T-helper 17 cell (primary cell): ENCODE data around the gene IFNL3. TPM values are rescaled to one million over a fixed set of nuclear protein-coding genes. Genes with fewer than 3 reads are reported as not detected.
"Not testable (repeated sequence)": the region's sequence is repeated elsewhere in the genome, so short reads cannot be mapped to it uniquely, and the experiment has no call there.

Experiments used
- ATAC-seq: fragments of 150-1000 bp; cut with Tn5 transposase; 2 replicates; pipeline ENCODE4 v1.10.0; 2021; ENCODE audit warnings: mild to moderate bottlenecking, moderate library complexity
- DNase-seq, 3 donors: peaks; one replicate each; pipeline versions ENCODE4 v3.0.0 to v3.0.0-alpha.2; 2020 to 2021
- H3K9me3 ChIP-seq: one replicate; pipeline ENCODE4 v1.7.0; 2013; ENCODE audit warnings: low read length, mild to moderate bottlenecking; ENCODE audit not compliant: control insufficient read depth, poor library complexity, severe bottlenecking
- H3K27ac Mint-ChIP-seq: one replicate; pipeline ENCODE4 v1.8.0; 2022; ENCODE audit warnings: mild to moderate bottlenecking, moderate library complexity, mixed read lengths
- H3K27me3 Mint-ChIP-seq: one replicate; pipeline ENCODE4 v1.8.0; 2022; ENCODE audit warnings: mixed read lengths
- H3K36me3 Mint-ChIP-seq: one replicate; pipeline ENCODE4 v1.8.0; 2022; ENCODE audit warnings: low read depth, mixed read lengths
- H3K4me1 Mint-ChIP-seq: one replicate; pipeline ENCODE4 v1.8.0; 2022; ENCODE audit warnings: mild to moderate bottlenecking, mixed read lengths
- H3K4me3 Mint-ChIP-seq: one replicate; pipeline ENCODE4 v1.8.0; 2022; ENCODE audit warnings: mild to moderate bottlenecking, moderate library complexity, mixed read lengths
- total RNA-seq, 4 donors: library from RNA in 2 of 4; stranded (reverse) in 2 of 4; gene quantifications; one replicate each; pipeline ENCODE4 v1.2.3 and lab custom pipeline; 2022 to 2026

IFNL3 gene
- total RNA-seq, 2 donors from 2014 or later = not detected

DNA sequence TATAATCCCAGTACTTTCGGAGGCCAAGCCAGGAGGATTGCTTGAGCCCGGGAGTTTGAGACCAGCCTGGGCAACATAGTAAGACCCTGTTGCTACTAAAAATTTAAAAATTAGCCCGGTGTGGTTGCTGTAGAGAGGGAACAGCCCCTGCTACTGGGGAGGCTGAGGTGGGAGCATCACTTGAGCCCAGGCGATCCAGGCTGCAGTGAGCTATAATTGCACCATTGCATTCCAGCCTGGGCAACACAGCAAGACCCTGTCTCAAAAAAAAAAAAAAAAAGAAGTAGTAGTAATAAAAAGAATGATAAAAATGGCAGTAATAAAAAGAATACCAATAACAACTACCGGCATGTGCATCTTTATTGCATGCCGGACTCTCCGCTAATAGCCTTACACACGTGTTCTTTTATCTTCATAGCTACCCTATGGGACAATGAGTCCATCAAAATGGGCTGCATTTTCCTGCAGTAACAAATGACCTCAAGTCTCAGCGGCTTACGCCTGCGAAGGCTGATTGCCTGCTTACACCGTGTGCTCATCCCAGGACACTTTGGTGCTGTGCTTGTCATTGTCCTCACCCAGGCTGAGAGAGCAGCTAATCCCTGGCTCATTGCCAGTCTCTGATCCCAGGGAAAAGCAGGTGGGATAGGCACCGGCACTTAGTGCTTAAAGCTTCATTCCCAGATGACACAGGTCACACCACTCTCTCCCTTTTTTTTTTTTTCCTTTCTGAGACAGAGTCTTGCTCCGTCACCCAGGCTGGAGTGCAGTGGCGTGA is 26.4 kb downstream of the IFNL3 start:
- no peaks in the 10 kb centered on the region for H3K9me3 ChIP-seq
- no peak for ATAC-seq
- H3K36me3 Mint-ChIP-seq = peaks cover 5% of the 10 kb centered on the region
- peaks cover 6% of the 10 kb centered on the region for H3K4me1 Mint-ChIP-seq
- H3K4me3 Mint-ChIP-seq = no peak overlapping the region
- no peak overlapping the region for H3K27ac Mint-ChIP-seq
- peaks cover 38% of the 10 kb centered on the region for H3K27me3 Mint-ChIP-seq
- DNase-seq = no peak

GRCh38 chr19:39217094-39217493 is 27.7 kb downstream of the IFNL3 start:
- no peak overlapping the region for H3K4me3 Mint-ChIP-seq
- peak overlapping the region; percentile 63 for H3K27ac Mint-ChIP-seq
- peaks cover 4% of the 10 kb centered on the region for H3K36me3 Mint-ChIP-seq
- H3K4me1 Mint-ChIP-seq = peaks cover 6% of the 10 kb centered on the region
- no peaks in the 10 kb centered on the region for H3K9me3 ChIP-seq
- ATAC-seq = no peak
- H3K27me3 Mint-ChIP-seq = peaks cover 32% of the 10 kb centered on the region
- no peak for DNase-seq

GRCh38 chr19:39215323-39215722 is 29.5 kb downstream of the IFNL3 start:
- not testable (repeated sequence) for H3K4me1 Mint-ChIP-seq, ATAC-seq, H3K27ac Mint-ChIP-seq, H3K9me3 ChIP-seq, DNase-seq, H3K36me3 Mint-ChIP-seq, H3K4me3 Mint-ChIP-seq
- peaks cover 18% of the 10 kb centered on the region for H3K27me3 Mint-ChIP-seq

- H3K4me3 Mint-ChIP-seq = no peak overlapping the region
- no peaks in the 10 kb centered on the region for H3K9me3 ChIP-seq
- H3K27me3 Mint-ChIP-seq = peaks cover 9% of the 10 kb centered on the region
- peaks cover 6% of the 10 kb centered on the region for H3K4me1 Mint-ChIP-seq
- H3K36me3 Mint-ChIP-seq = no peaks in the 10 kb centered on the region
- no peak overlapping the region for H3K27ac Mint-ChIP-seq
- ATAC-seq (peak; percentile 77), DNase-seq (peak in 2 of 3 donors; percentile 37 to 47)
Observed at GRCh38 chr19:39212375-39212742, 32.4 kb downstream of the IFNL3 start.

DNA sequence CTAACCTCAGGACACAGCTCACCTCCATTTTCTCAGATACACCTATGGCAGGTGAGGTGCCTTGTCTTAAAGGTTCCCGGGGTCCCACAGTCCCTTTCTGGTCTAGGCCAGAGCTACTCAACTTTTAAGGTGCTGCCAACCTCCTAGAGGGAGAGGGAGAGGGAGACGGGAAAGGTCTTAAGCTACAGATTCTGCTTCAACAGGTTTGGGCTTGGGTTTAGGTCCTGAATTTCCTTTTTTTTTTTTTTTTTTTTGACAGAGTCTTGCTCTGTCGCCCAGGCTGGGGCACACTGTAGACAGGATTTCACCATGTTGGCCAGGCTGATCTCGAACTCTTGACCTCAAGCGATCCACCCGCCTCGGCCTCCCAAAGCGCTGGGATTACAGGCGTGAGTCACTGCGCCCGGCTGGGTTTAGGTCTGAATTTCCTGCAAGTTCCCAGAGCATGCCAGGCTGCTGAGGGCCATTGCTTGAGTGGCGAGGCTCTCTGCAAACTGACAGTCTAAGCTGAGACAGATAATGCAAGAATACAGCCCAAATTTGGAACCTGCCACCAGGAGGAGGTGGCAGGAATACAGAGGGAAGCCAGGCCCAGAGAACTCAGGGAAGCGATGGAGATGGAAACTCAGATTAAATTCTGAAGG is 33.0 kb downstream of the IFNL3 start:
- Mint-ChIP-seq H3K36me3 (no peaks in the 10 kb centered on the region), H3K27ac (no peak overlapping the region), H3K4me3 (no peak overlapping the region), H3K27me3 (peaks cover 4% of the 10 kb centered on the region), H3K4me1 (peaks cover 7% of the 10 kb centered on the region)
- ATAC-seq (no peak), DNase-seq (no peak)
- H3K9me3 ChIP-seq = no peaks in the 10 kb centered on the region

- ATAC-seq (no peak), DNase-seq (no peak)
- H3K4me1 Mint-ChIP-seq = peaks cover 7% of the 10 kb centered on the region
Observed at GRCh38 chr19:39209196-39209595, 35.6 kb downstream of the IFNL3 start.

DNA sequence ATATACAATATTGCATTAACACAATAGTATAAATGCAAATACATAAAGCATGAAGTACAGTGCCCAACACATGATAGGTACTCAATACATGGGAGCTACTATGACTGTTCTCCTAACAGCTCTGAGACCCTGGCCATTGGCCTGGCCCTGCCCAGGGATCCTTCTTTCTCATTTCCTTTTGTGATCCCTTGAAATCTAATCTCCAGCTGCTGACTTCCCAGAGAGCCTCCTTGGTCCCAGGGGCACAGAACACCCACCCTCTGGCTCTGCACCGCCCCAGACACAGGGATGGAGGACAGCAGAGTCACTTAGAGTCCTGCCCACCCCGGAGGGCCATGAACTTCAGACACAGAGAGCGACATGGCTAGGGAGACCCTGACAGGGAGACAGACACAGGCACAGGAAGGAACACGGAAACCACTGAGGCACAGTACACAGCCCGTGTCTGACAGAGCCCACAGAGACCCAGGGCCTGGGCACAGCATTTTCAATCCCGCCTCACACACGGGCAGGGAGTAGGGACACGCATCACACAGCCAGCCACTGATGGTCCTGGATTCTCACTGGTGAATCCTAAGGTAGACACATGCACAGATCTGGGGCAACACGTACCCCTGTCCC is 36.5 kb downstream of the IFNL3 start:
- H3K36me3 Mint-ChIP-seq = peaks cover 3% of the 10 kb centered on the region
- H3K27me3 Mint-ChIP-seq = peaks cover 27% of the 10 kb centered on the region

More at GRCh38 chr19:39209196-39209595, 35.6 kb downstream of the IFNL3 start:
- peaks cover 18% of the 10 kb centered on the region for H3K27me3 Mint-ChIP-seq
- peaks cover 2% of the 10 kb centered on the region for H3K36me3 Mint-ChIP-seq
- no peaks in the 10 kb centered on the region for H3K9me3 ChIP-seq
- no peak overlapping the region for H3K4me3 Mint-ChIP-seq
- H3K27ac Mint-ChIP-seq = no peak overlapping the region

DNA sequence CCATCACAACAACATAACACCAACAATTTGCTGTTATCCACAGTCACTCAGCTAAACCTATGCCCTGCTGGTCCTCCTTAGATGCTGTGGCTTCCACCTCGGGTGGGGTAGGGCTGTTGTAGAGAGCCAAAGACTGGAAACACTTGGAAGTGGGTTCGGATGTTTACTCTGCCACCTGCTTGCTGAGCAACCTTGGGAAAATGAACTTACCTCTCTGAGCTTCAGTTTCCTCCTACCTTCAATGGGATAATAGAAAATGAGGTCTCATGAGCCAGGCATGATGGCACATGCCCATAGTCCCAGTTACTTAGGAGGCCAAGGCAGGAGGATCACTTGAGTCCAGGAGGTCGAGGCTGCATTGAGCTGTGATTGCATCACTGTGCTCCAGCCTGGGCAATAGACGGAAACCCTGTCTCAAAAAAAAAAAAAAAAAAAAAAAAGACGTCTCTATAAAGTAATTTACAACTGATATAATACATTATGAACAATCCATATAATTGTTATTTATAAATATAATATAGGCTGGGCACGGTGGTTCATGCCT is 37.4 kb downstream of the IFNL3 start:
- DNase-seq = no peak
- H3K4me3 Mint-ChIP-seq = no peak overlapping the region

More for the DNA sequence above, 36.5 kb downstream of the IFNL3 start:
- ATAC-seq (no peak), DNase-seq (no peak)
- H3K4me1 Mint-ChIP-seq = peaks cover 7% of the 10 kb centered on the region
- H3K27ac Mint-ChIP-seq = peak overlapping the region; percentile 24
- H3K9me3 ChIP-seq = no peaks in the 10 kb centered on the region
- no peak overlapping the region for H3K4me3 Mint-ChIP-seq

DNA sequence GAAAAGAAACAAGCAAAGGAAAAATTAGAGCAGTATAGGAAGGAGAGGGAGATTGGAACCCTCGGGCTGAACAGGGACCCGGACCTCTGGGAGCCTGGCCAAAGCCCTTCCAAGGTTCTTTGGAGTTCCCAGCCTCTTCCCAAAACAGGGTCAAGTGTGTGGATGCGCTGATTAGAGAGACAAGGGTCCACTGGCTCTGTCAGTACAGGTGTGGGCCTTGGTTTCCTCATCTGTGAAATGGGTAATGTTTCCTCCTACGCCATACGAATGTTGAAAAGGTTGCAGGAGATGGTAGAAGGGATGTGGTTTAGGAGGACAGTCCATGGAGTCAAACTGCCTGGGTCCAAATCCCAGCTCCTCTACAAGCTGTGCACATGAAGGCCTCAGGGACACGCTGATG is 38.7 kb downstream of the IFNL3 start:
- peak overlapping the region; percentile 60 for H3K27ac Mint-ChIP-seq
- H3K36me3 Mint-ChIP-seq = peaks cover 7% of the 10 kb centered on the region
- no peaks in the 10 kb centered on the region for H3K9me3 ChIP-seq
- no peak overlapping the region for H3K4me3 Mint-ChIP-seq
- DNase-seq = no peak
- H3K27me3 Mint-ChIP-seq = peaks cover 47% of the 10 kb centered on the region
- H3K4me1 Mint-ChIP-seq = peaks cover 13% of the 10 kb centered on the region
- ATAC-seq = no peak

More for the DNA sequence above, 37.4 kb downstream of the IFNL3 start:
- Mint-ChIP-seq H3K36me3 (peaks cover 5% of the 10 kb centered on the region), H3K27ac (no peak overlapping the region), H3K27me3 (peaks cover 35% of the 10 kb centered on the region), H3K4me1 (peaks cover 11% of the 10 kb centered on the region)
- no peak for ATAC-seq
- H3K9me3 ChIP-seq = no peaks in the 10 kb centered on the region

GRCh38 chr19:39205449-39205764 is 39.4 kb downstream of the IFNL3 start:
- Mint-ChIP-seq H3K27ac (peak overlapping the region; percentile 60), H3K4me1 (peaks cover 14% of the 10 kb centered on the region), H3K36me3 (peaks cover 7% of the 10 kb centered on the region), H3K4me3 (no peak overlapping the region), H3K27me3 (peaks cover 55% of the 10 kb centered on the region)
- ATAC-seq (no peak), DNase-seq (no peak)
- H3K9me3 ChIP-seq = no peaks in the 10 kb centered on the region

DNA sequence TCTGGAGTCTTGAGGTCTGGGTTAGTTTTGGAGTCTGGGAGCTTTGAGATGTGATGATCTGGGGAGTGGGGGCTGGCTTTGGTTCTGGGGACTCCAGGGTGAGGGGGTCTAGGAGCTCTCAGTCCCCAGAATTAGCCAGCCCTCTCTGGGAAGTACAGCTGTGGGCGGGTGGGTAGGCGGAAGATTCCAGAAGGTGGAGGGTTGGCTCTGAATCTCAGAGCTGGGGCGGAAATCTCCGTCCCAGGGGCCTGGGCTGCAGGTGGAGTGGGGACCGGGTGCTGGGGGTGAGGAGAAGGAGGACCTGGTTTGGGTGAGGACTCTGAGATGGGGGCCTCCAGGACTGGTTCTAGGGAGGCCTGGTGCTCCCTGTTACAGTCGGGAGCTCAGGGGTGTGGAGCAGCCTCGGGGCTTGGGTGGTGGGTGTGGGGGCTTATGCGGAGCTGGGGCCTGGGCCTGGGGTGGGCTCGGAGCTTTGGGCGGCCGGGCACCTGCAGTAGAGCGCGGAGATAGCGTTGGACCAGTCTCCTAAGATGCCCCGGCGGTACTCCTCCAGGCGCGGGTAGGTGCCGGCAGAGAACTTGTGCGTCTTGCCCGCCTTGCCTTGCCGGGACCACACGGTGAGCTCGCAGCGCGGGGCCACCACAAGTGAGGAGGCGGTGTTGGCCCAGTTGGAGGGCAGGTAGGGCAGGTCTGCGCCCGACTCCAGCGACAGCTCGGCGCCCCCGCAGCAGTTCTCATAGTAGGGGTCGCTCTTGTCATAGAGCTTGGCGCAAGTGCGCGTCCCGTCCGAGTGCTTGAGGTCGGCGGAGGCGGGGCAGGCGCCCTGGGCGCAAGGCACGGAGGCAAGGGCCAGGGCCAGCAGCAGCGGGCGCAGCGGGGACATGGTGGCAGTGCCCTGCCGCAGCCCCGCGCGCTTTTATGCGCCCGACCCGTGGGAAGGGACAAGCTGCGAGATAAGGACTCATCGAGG is 41.1 kb downstream of the IFNL3 start, which contains the start of gene SYCN:
TSS of gene SYCN (minus strand) at position 892 of the 970 bp plus-strand sequence. CDS start at position 883, 9 bp downstream.
- no peaks in the 10 kb centered on the region for H3K9me3 ChIP-seq
- Mint-ChIP-seq H3K4me3 (no peak within 1 kb of the TSS), H3K4me1 (peaks cover 10% of the 10 kb centered on the region), H3K27ac (peak within 1 kb of the TSS; percentile 70), H3K36me3 (peaks cover 7% of the 10 kb centered on the region), H3K27me3 (peaks cover 69% of the 10 kb centered on the region)
- DNase-seq (no peak), ATAC-seq (no peak)

- H3K27me3 Mint-ChIP-seq = peaks cover 76% of the 10 kb centered on the region
- DNase-seq = no peak
- ATAC-seq = no peak
- no peaks in the 10 kb centered on the region for H3K9me3 ChIP-seq
- H3K4me1 Mint-ChIP-seq = peaks cover 10% of the 10 kb centered on the region
- no peak overlapping the region for H3K4me3 Mint-ChIP-seq
- peaks cover 7% of the 10 kb centered on the region for H3K36me3 Mint-ChIP-seq
- H3K27ac Mint-ChIP-seq = no peak overlapping the region
Observed at GRCh38 chr19:39202998-39203355, 41.8 kb downstream of the IFNL3 start.
